Vagina (tissue), 2 donors: ENCODE data around the gene HERC5.

Experiments
- POLR2A ChIP-seq, 2 donors: fragments of 450-650 bp; IDR thresholded peaks; one replicate each; pipeline ENCODE4 v1.6.1; 2017; ENCODE audit warnings: antibody characterized with exemption in 2 of 2, mild to moderate bottlenecking in 2 of 2, moderate library complexity in 2 of 2
- TF ChIP-seq, protein P1 (sequence below), 3 experiments: fragments of 450-650 bp in 2 of 3; fragments of 200-600 bp in 1 of 3; sonication (generic) in 1 of 3; IDR thresholded peaks; one replicate each; pipeline ENCODE4 v1.5.1; 2017 to 2019; ENCODE audit warnings: antibody characterized with exemption in 3 of 3, mild to moderate bottlenecking in 2 of 3, moderate library complexity in 2 of 3

DNA sequence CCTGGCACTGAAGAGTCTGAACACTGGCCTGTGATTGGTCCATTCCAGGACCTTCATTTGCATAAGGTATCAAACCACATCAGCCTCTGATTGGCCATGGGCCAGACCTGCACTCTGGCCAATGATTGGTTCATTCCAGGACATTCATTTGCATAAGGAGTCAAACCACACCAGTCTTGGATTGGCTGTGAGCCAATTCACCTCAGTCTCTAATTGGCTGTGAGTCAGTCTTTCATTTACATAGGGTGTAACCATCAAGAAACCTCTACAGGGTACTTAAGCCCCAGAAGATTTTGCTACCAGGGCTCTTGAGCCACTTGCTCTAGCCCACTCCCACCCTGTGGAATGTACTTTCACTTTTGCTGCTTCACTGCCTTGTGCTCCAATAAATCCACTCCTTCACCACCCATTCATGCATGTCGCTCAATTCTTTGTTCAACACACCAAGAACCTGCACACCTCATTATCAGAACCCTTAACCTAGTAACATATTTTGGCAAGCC is 14.2 kb upstream of the HERC5 start:
- TF ChIP-seq, protein P1, sequence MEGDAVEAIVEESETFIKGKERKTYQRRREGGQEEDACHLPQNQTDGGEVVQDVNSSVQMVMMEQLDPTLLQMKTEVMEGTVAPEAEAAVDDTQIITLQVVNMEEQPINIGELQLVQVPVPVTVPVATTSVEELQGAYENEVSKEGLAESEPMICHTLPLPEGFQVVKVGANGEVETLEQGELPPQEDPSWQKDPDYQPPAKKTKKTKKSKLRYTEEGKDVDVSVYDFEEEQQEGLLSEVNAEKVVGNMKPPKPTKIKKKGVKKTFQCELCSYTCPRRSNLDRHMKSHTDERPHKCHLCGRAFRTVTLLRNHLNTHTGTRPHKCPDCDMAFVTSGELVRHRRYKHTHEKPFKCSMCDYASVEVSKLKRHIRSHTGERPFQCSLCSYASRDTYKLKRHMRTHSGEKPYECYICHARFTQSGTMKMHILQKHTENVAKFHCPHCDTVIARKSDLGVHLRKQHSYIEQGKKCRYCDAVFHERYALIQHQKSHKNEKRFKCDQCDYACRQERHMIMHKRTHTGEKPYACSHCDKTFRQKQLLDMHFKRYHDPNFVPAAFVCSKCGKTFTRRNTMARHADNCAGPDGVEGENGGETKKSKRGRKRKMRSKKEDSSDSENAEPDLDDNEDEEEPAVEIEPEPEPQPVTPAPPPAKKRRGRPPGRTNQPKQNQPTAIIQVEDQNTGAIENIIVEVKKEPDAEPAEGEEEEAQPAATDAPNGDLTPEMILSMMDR (IDR thresholded peaks at IDR 0.05), result no peak
- no peak for TF ChIP-seq POLR2A (IDR thresholded peaks at IDR 0.05)
